Naive thymus-derived CD4-positive, alpha-beta T cell (primary cell): ENCODE results near the gene ITPR1. TPM values are rescaled to one million over a fixed set of nuclear protein-coding genes. Genes with fewer than 3 reads are reported as not detected.

Source experiments
- ATAC-seq: fragments of 150-1000 bp; cut with Tn5 transposase; 2 replicates; pipeline ENCODE4 v1.10.0; 2021; ENCODE audit warnings: mild to moderate bottlenecking, moderate library complexity
- CTCF ChIA-PET: fragments of 350-600 bp; sonication (Branson Sonifier 250); formaldehyde crosslinking; loops from one replicate; lab custom pipeline; 2021; ENCODE audit warnings: antibody characterized with exemption; lab: Charles Lee
- POLR2A ChIA-PET: fragments of 350-600 bp; sonication (Branson Sonifier 250); formaldehyde crosslinking; loops from one replicate; lab custom pipeline; 2021; ENCODE audit warnings: antibody characterized with exemption, inconsistent platforms; lab: Charles Lee
- DNase-seq, 9 donors: peaks; one replicate each; pipeline versions ENCODE4 v3.0.0 to v3.0.0-alpha.2; 2020 to 2022; ENCODE audit warnings: mixed read lengths in 1 of 9
- H3K27ac ChIP-seq: one replicate; pipeline ENCODE4 v1.7.0; 2013; ENCODE audit warnings: mild to moderate bottlenecking, low read depth, low read length, moderate library complexity
- H3K27me3 ChIP-seq, 2 donors: one replicate each; pipeline ENCODE4 v1.7.0; 2013; ENCODE audit warnings: low read length in 2 of 2, mild to moderate bottlenecking in 2 of 2, moderate library complexity in 2 of 2; ENCODE audit not compliant: control insufficient read depth in 2 of 2, insufficient read depth in 2 of 2
- H3K36me3 ChIP-seq, 3 experiments: 1 replicate in 2 of 3; 2 replicates in 1 of 3; pipeline ENCODE4 v1.7.0; 2013; ENCODE audit warnings: low read length in 3 of 3, mild to moderate bottlenecking in 3 of 3, moderate library complexity in 1 of 3; ENCODE audit not compliant: insufficient read depth in 3 of 3, control insufficient read depth in 2 of 3
- H3K4me1 ChIP-seq, 2 donors: one replicate each; pipeline ENCODE4 v1.7.0; 2013; ENCODE audit warnings: low read length in 2 of 2, mild to moderate bottlenecking in 2 of 2, moderate library complexity in 1 of 2; ENCODE audit not compliant: control insufficient read depth in 2 of 2, insufficient read depth in 2 of 2
- H3K4me3 ChIP-seq: 2 replicates; pipeline ENCODE4 v1.7.0; 2013; ENCODE audit warnings: mild to moderate bottlenecking, low read length
- H3K9me3 ChIP-seq, 3 experiments: 1 replicate in 2 of 3; 2 replicates in 1 of 3; pipeline ENCODE4 v1.7.0; 2013; ENCODE audit warnings: low read length in 3 of 3; ENCODE audit not compliant: control insufficient read depth in 2 of 3
- H3K27ac Mint-ChIP-seq, 9 donors: one replicate each; pipeline ENCODE4 v1.8.0; 2020 to 2022; ENCODE audit warnings: mixed read lengths in 9 of 9, mild to moderate bottlenecking in 8 of 9, moderate library complexity in 5 of 9, inconsistent platforms in 2 of 9
- H3K27me3 Mint-ChIP-seq, 5 donors: one replicate each; pipeline ENCODE4 v1.8.0; 2021 to 2022; ENCODE audit warnings: mixed read lengths in 5 of 5, mild to moderate bottlenecking in 1 of 5
- H3K36me3 Mint-ChIP-seq, 5 donors: one replicate each; pipeline ENCODE4 v1.8.0; 2020 to 2022; ENCODE audit warnings: mixed read lengths in 5 of 5, mild to moderate bottlenecking in 3 of 5, inconsistent platforms in 1 of 5
- H3K4me1 Mint-ChIP-seq, 7 donors: one replicate each; pipeline ENCODE4 v1.8.0; 2020 to 2022; ENCODE audit warnings: mixed read lengths in 7 of 7, mild to moderate bottlenecking in 3 of 7, inconsistent platforms in 1 of 7
- H3K4me3 Mint-ChIP-seq, 10 donors: one replicate each; pipeline ENCODE4 v1.8.0; 2020 to 2022; ENCODE audit warnings: mild to moderate bottlenecking in 10 of 10, mixed read lengths in 10 of 10, moderate library complexity in 6 of 10, inconsistent platforms in 2 of 10
- H3K9me3 Mint-ChIP-seq, 11 donors: one replicate each; pipeline ENCODE4 v1.8.0; 2020 to 2022; ENCODE audit warnings: mixed read lengths in 11 of 11, mild to moderate bottlenecking in 4 of 11, inconsistent platforms in 1 of 11, moderate library complexity in 1 of 11
- intact Hi-C, 2 donors: fragments of 100-400 bp; cut with micrococcal nuclease; formaldehyde crosslinking; loops; one replicate each; pipeline ENCODE4 v1.15.1; 2023
- polyA plus RNA-seq, 2 donors: library from polyadenylated mRNA; unstranded; fragments of 300-500 nt; fragmentation: Illumina TruSeq; gene quantifications; one replicate each; pipeline ENCODE4 v1.2.3, GENCODE V29; 2021
- total RNA-seq, 6 experiments: library from RNA in 5 of 6; stranded (reverse) in 5 of 6; gene quantifications; 1 replicate in 5 of 6; 2 replicates in 1 of 6; pipeline ENCODE4 v1.2.3 and lab custom pipeline; 2021 to 2026

ITPR1 gene
- total and polyA plus RNA-seq, 7 experiments from 2014 or later, result 15.1 to 118 (median 83.8) TPM

GRCh38 chr3:4493941-4494894, 1.1 kb downstream of the ITPR1 start:
- H3K36me3 Mint-ChIP-seq, result peaks cover 0 to 15% (median 7%) of the 10 kb centered on the region in 5 donors
- Histone ChIP-seq H3K4me1 (peaks cover 14 to 17% of the 10 kb centered on the region in 2 donors), H3K4me3 (peak overlapping the region; percentile 84), H3K36me3 (peaks cover 0 to 3% (median 0%) of the 10 kb centered on the region in 3 experiments), H3K27ac (peak overlapping the region; percentile 89), H3K27me3 (no peaks in the 10 kb centered on the region), H3K9me3 (no peaks in the 10 kb centered on the region)
- no peaks in the 10 kb centered on the region for H3K9me3 Mint-ChIP-seq
- H3K4me3 Mint-ChIP-seq, result peak overlapping the region; percentile 93 to 98 (median 96)
- ChIA-PET CTCF (interaction anchor here (0.6 to 3.4 kb wide), 9 partner anchors 9 to 700 kb away, joined by 3 to 31 read pairs (median 3); no protein-coding TSS in a partner anchor), POLR2A (interaction anchor here (0.5 to 5.2 kb wide), 20 partner anchors 11 to 1317 kb away, joined by 3 to 97 read pairs (median 4); partner anchors contain the start of genes EDEM1 and SUMF1)
- H3K27ac Mint-ChIP-seq, result peak overlapping the region; percentile 86 to 96 (median 90)
- H3K27me3 Mint-ChIP-seq, result peaks cover 0 to 30% (median 0%) of the 10 kb centered on the region in 5 donors
- peaks cover 38 to 58% (median 43%) of the 10 kb centered on the region in 7 donors for H3K4me1 Mint-ChIP-seq
- intact Hi-C loops, result loop anchor here (1.0 to 10.0 kb wide), 24 partner anchors 10 to 1368 kb away; partner anchors contain the start of genes ARL8B (in 2 of the 2), CRBN (in 2 of the 2), EDEM1 (in 2 of the 2) and SETMAR (in 2 of the 2)
- ATAC-seq (no peak), DNase-seq (peak in 2 of 9 donors; percentile 13 to 34)

GRCh38 chr3:4494895-4495264, 1.7 kb downstream of the ITPR1 start:
- H3K36me3 ChIP-seq, result peaks cover 0 to 8% (median 0%) of the 10 kb centered on the region in 3 experiments
- H3K27ac ChIP-seq, result peak overlapping the region; percentile 89
- no peaks in the 10 kb centered on the region for H3K27me3 ChIP-seq
- CTCF ChIA-PET, result interaction anchor here (0.6 to 3.4 kb wide), 3 partner anchors 10 to 69 kb away, joined by 3 to 31 read pairs (median 10); no protein-coding TSS in a partner anchor
- POLR2A ChIA-PET, result interaction anchor here (0.9 to 5.2 kb wide), 9 partner anchors 11 to 692 kb away, joined by 3 to 97 read pairs (median 5); partner anchors contain the start of gene SUMF1
- Mint-ChIP-seq H3K4me1 (peaks cover 38 to 58% (median 43%) of the 10 kb centered on the region in 7 donors), H3K27ac (peak overlapping the region; percentile 86 to 96 (median 90)), H3K27me3 (peaks cover 0 to 24% (median 0%) of the 10 kb centered on the region in 5 donors), H3K9me3 (no peaks in the 10 kb centered on the region), H3K36me3 (peaks cover 0 to 16% (median 7%) of the 10 kb centered on the region in 5 donors), H3K4me3 (peak overlapping the region; percentile 93 to 98 (median 96))
- peaks cover 14 to 17% of the 10 kb centered on the region in 2 donors for H3K4me1 ChIP-seq
- no peak for DNase-seq
- intact Hi-C loops, result loop anchor here (1.0 to 10.0 kb wide), 10 partner anchors 14 to 1318 kb away; partner anchors contain the start of genes CRBN (in 1 of the 2) and EDEM1 (in 1 of the 2)
- ATAC-seq, result no peak
- peak overlapping the region; percentile 84 for H3K4me3 ChIP-seq
- H3K9me3 ChIP-seq, result no peaks in the 10 kb centered on the region

- Histone ChIP-seq H3K4me3 (peak overlapping the region; percentile 84), H3K27me3 (no peaks in the 10 kb centered on the region), H3K9me3 (no peaks in the 10 kb centered on the region), H3K36me3 (peaks cover 0 to 8% (median 0%) of the 10 kb centered on the region in 3 experiments), H3K4me1 (peaks cover 14 to 17% of the 10 kb centered on the region in 2 donors), H3K27ac (peak overlapping the region; percentile 89)
- H3K36me3 Mint-ChIP-seq, result peaks cover 0 to 16% (median 7%) of the 10 kb centered on the region in 5 donors
- H3K4me3 Mint-ChIP-seq, result peak overlapping the region; percentile 93 to 98 (median 96)
- H3K27ac Mint-ChIP-seq, result peak overlapping the region; percentile 44 to 94 (median 90)
- ChIA-PET CTCF (interaction anchor here (0.6 to 3.4 kb wide), 4 partner anchors 10 to 138 kb away, joined by 3 to 31 read pairs (median 8); no protein-coding TSS in a partner anchor), POLR2A (interaction anchor here (0.8 to 5.2 kb wide), 9 partner anchors 10 to 691 kb away, joined by 3 to 97 read pairs (median 4); partner anchors contain the start of gene SUMF1)
- DNase-seq (no peak), ATAC-seq (no peak)
- H3K27me3 Mint-ChIP-seq, result peaks cover 0 to 19% (median 0%) of the 10 kb centered on the region in 5 donors
- intact Hi-C loops, result loop anchor here (2.0 to 10.0 kb wide), 5 partner anchors 15 to 559 kb away; no protein-coding TSS in a partner anchor
- H3K4me1 Mint-ChIP-seq, result peaks cover 38 to 58% (median 43%) of the 10 kb centered on the region in 7 donors
- no peaks in the 10 kb centered on the region for H3K9me3 Mint-ChIP-seq
Observed at GRCh38 chr3:4495294-4496086, 2.3 kb downstream of the ITPR1 start.

GRCh38 chr3:4496087-4496452, 2.9 kb downstream of the ITPR1 start:
- peaks cover 14 to 17% of the 10 kb centered on the region in 2 donors for H3K4me1 ChIP-seq
- Mint-ChIP-seq H3K9me3 (no peaks in the 10 kb centered on the region), H3K4me3 (peak overlapping the region; percentile 93 to 98 (median 96)), H3K27ac (peak overlapping the region in 8 of 9 donors; percentile 22 to 92 (median 88)), H3K27me3 (peaks cover 0 to 13% (median 0%) of the 10 kb centered on the region in 5 donors), H3K36me3 (peaks cover 0 to 16% (median 7%) of the 10 kb centered on the region in 5 donors), H3K4me1 (peaks cover 37 to 52% (median 42%) of the 10 kb centered on the region in 7 donors)
- ATAC-seq (no peak), DNase-seq (no peak)
- intact Hi-C loops, result loop anchor here (10.0 kb wide), 3 partner anchors 349 to 559 kb away; no protein-coding TSS in a partner anchor
- peak overlapping the region; percentile 89 for H3K27ac ChIP-seq
- CTCF ChIA-PET, result interaction anchor here (0.6 to 3.4 kb wide), 4 partner anchors 22 to 137 kb away, joined by 3 to 31 read pairs (median 4); no protein-coding TSS in a partner anchor
- POLR2A ChIA-PET, result interaction anchor here (0.8 to 5.2 kb wide), 4 partner anchors 9 to 24 kb away, joined by 3 to 97 read pairs (median 60); no protein-coding TSS in a partner anchor
- H3K27me3 ChIP-seq, result no peaks in the 10 kb centered on the region
- H3K9me3 ChIP-seq, result no peaks in the 10 kb centered on the region
- H3K4me3 ChIP-seq, result no peak overlapping the region
- H3K36me3 ChIP-seq, result peaks cover 0 to 8% (median 0%) of the 10 kb centered on the region in 3 experiments

- ChIA-PET CTCF (interaction anchor here (0.6 to 1.1 kb wide), 2 partner anchors 22 to 201 kb away, joined by 3 to 5 read pairs; no protein-coding TSS in a partner anchor), POLR2A (interaction anchor here (5.0 kb wide), 1 partner anchor 8 kb away, joined by 96 read pairs; no protein-coding TSS in a partner anchor)
- peaks cover 10 to 14% of the 10 kb centered on the region in 2 donors for H3K4me1 ChIP-seq
- H3K27me3 Mint-ChIP-seq, result peaks cover 0 to 4% (median 0%) of the 10 kb centered on the region in 5 donors
- no peaks in the 10 kb centered on the region for H3K27me3 ChIP-seq
- H3K36me3 ChIP-seq, result peaks cover 0 to 8% (median 0%) of the 10 kb centered on the region in 3 experiments
- no peak overlapping the region for H3K4me3 ChIP-seq
- H3K9me3 ChIP-seq, result no peaks in the 10 kb centered on the region
- H3K9me3 Mint-ChIP-seq, result no peaks in the 10 kb centered on the region
- H3K4me3 Mint-ChIP-seq, result peak overlapping the region in 3 of 10 donors; percentile 96 to 98 (median 96)
- ATAC-seq, result no peak
- no peak overlapping the region for H3K27ac ChIP-seq
- peaks cover 34 to 46% (median 41%) of the 10 kb centered on the region in 7 donors for H3K4me1 Mint-ChIP-seq
- peak overlapping the region in 5 of 9 donors; percentile 40 to 90 (median 57) for H3K27ac Mint-ChIP-seq
- no peak for DNase-seq
- H3K36me3 Mint-ChIP-seq, result peaks cover 0 to 16% (median 10%) of the 10 kb centered on the region in 5 donors
- intact Hi-C loops, result loop anchor here (10.0 kb wide), 3 partner anchors 348 to 558 kb away; no protein-coding TSS in a partner anchor
Observed at GRCh38 chr3:4497005-4497692, 4.0 kb downstream of the ITPR1 start.
